Measurements from ENCODE around the gene COL21A1. TPM values are rescaled to one million over a fixed set of nuclear protein-coding genes. Genes with fewer than 3 reads are reported as not detected.
"Not testable (repeated sequence)": the region's sequence is repeated elsewhere in the genome, so short reads cannot be mapped to it uniquely, and the experiment has no call there.

COL21A1 gene
- total RNA-seq, 2 experiments from 2014 or later: not detected

GRCh38 chr6:56263596-56264315 lies 16.4 kb upstream of the COL21A1 start:
- H3K27me3 Mint-ChIP-seq: no peaks in the 10 kb centered on the region
- H3K36me3 Mint-ChIP-seq (ENCODE audit: low read depth): no peaks in the 10 kb centered on the region
- H3K27ac Mint-ChIP-seq: no peak overlapping the region
- H3K9me3 Mint-ChIP-seq: no peaks in the 10 kb centered on the region
- ChIA-PET CTCF (no interaction called here), POLR2A (no interaction called here)
- H3K4me3 Mint-ChIP-seq: no peak overlapping the region
- no peak for DNase-seq
- no peaks in the 10 kb centered on the region for H3K4me1 Mint-ChIP-seq

- H3K9me3 Mint-ChIP-seq: not testable (repeated sequence)
These were observed 13.2 kb upstream of the COL21A1 start for GRCh38 chr6:56260593-56260992.

GRCh38 chr6:56259234-56260077 lies 12.1 kb upstream of the COL21A1 start:
- DNase-seq: no peak
- no peaks in the 10 kb centered on the region for H3K9me3 Mint-ChIP-seq
- H3K36me3 Mint-ChIP-seq (ENCODE audit: low read depth): no peaks in the 10 kb centered on the region

More at GRCh38 chr6:56260593-56260992, 13.2 kb upstream of the COL21A1 start:
- H3K36me3 Mint-ChIP-seq (ENCODE audit: low read depth); POLR2A ChIA-PET; H3K27ac Mint-ChIP-seq; H3K4me1 Mint-ChIP-seq; CTCF ChIA-PET; DNase-seq; H3K4me3 Mint-ChIP-seq; H3K27me3 Mint-ChIP-seq: not testable (repeated sequence)

GRCh38 chr6:56255349-56255748 lies 8.0 kb upstream of the COL21A1 start:
- Mint-ChIP-seq H3K9me3 (no peaks in the 10 kb centered on the region), H3K4me1 (no peaks in the 10 kb centered on the region), H3K36me3 (ENCODE audit: low read depth) (no peaks in the 10 kb centered on the region), H3K4me3 (no peak overlapping the region), H3K27ac (no peak overlapping the region), H3K27me3 (no peaks in the 10 kb centered on the region)
- ChIA-PET CTCF (no interaction called here), POLR2A (no interaction called here)
- no peak for DNase-seq

More at GRCh38 chr6:56259234-56260077, 12.1 kb upstream of the COL21A1 start:
- H3K27me3 Mint-ChIP-seq: no peaks in the 10 kb centered on the region
- ChIA-PET CTCF (no interaction called here), POLR2A (no interaction called here)
- no peak overlapping the region for H3K4me3 Mint-ChIP-seq
- no peaks in the 10 kb centered on the region for H3K4me1 Mint-ChIP-seq
- H3K27ac Mint-ChIP-seq: no peak overlapping the region

GRCh38 chr6:56250266-56250665 lies 2.9 kb upstream of the COL21A1 start:
- ChIA-PET CTCF (no interaction called here), POLR2A (no interaction called here)
- Mint-ChIP-seq H3K9me3 (no peaks in the 10 kb centered on the region), H3K27ac (no peak overlapping the region), H3K4me1 (no peaks in the 10 kb centered on the region), H3K27me3 (peaks cover 16% of the 10 kb centered on the region), H3K4me3 (no peak overlapping the region), H3K36me3 (ENCODE audit: low read depth) (no peaks in the 10 kb centered on the region)
- no peak for DNase-seq

- H3K4me3 Mint-ChIP-seq: no peak overlapping the region
- no peaks in the 10 kb centered on the region for H3K4me1 Mint-ChIP-seq
- DNase-seq: no peak
These were observed 308 bp upstream of the COL21A1 start for GRCh38 chr6:56247654-56248122.

GRCh38 chr6:56246541-56246880 lies 869 bp downstream of the COL21A1 start:
- ChIA-PET POLR2A (no interaction called here), CTCF (no interaction called here)
- H3K4me1 Mint-ChIP-seq: no peaks in the 10 kb centered on the region
- no peak overlapping the region for H3K4me3 Mint-ChIP-seq
- H3K36me3 Mint-ChIP-seq (ENCODE audit: low read depth): no peaks in the 10 kb centered on the region
- H3K27ac Mint-ChIP-seq: no peak overlapping the region
- no peaks in the 10 kb centered on the region for H3K9me3 Mint-ChIP-seq
- no peak for DNase-seq
- H3K27me3 Mint-ChIP-seq: peaks cover 16% of the 10 kb centered on the region

More at GRCh38 chr6:56247654-56248122, 308 bp upstream of the COL21A1 start:
- Mint-ChIP-seq H3K9me3 (no peaks in the 10 kb centered on the region), H3K27me3 (peaks cover 16% of the 10 kb centered on the region), H3K27ac (no peak overlapping the region), H3K36me3 (ENCODE audit: low read depth) (no peaks in the 10 kb centered on the region)
- ChIA-PET POLR2A (no interaction called here), CTCF (interaction anchor here (1.0 kb wide), 1 partner anchor 10 kb away, joined by 3 read pairs; no protein-coding TSS in a partner anchor)

- no peak for DNase-seq
- Mint-ChIP-seq H3K36me3 (ENCODE audit: low read depth) (no peaks in the 10 kb centered on the region), H3K9me3 (no peaks in the 10 kb centered on the region), H3K27me3 (peaks cover 16% of the 10 kb centered on the region), H3K4me3 (no peak overlapping the region), H3K27ac (no peak overlapping the region), H3K4me1 (no peaks in the 10 kb centered on the region)
- ChIA-PET POLR2A (no interaction called here), CTCF (no interaction called here)
These were observed 1.5 kb downstream of the COL21A1 start for GRCh38 chr6:56245903-56246351.

- no peak overlapping the region for H3K4me3 Mint-ChIP-seq
- POLR2A ChIA-PET: no interaction called here
- CTCF ChIA-PET: no interaction called here
- H3K27ac Mint-ChIP-seq: no peak overlapping the region
- no peaks in the 10 kb centered on the region for H3K9me3 Mint-ChIP-seq
- H3K27me3 Mint-ChIP-seq: peaks cover 16% of the 10 kb centered on the region
- no peaks in the 10 kb centered on the region for H3K4me1 Mint-ChIP-seq
- DNase-seq: no peak
- no peaks in the 10 kb centered on the region for H3K36me3 Mint-ChIP-seq (ENCODE audit: low read depth)
These were observed 2.7 kb downstream of the COL21A1 start for GRCh38 chr6:56244528-56245253.

- ChIA-PET POLR2A (no interaction called here), CTCF (no interaction called here)
- no peaks in the 10 kb centered on the region for H3K9me3 Mint-ChIP-seq
- H3K4me3 Mint-ChIP-seq: no peak overlapping the region
- no peaks in the 10 kb centered on the region for H3K4me1 Mint-ChIP-seq
- no peak for DNase-seq
- H3K36me3 Mint-ChIP-seq (ENCODE audit: low read depth): no peaks in the 10 kb centered on the region
- H3K27me3 Mint-ChIP-seq: peaks cover 15% of the 10 kb centered on the region
- no peak overlapping the region for H3K27ac Mint-ChIP-seq
These were observed 3.3 kb downstream of the COL21A1 start for GRCh38 chr6:56244089-56244488.

- no peak overlapping the region for H3K4me3 Mint-ChIP-seq
- no peaks in the 10 kb centered on the region for H3K36me3 Mint-ChIP-seq (ENCODE audit: low read depth)
- H3K9me3 Mint-ChIP-seq: no peaks in the 10 kb centered on the region
- H3K4me1 Mint-ChIP-seq: no peaks in the 10 kb centered on the region
- ChIA-PET CTCF (no interaction called here), POLR2A (no interaction called here)
- no peak for DNase-seq
- H3K27me3 Mint-ChIP-seq: peaks cover 12% of the 10 kb centered on the region
- no peak overlapping the region for H3K27ac Mint-ChIP-seq
These were observed 3.8 kb downstream of the COL21A1 start for GRCh38 chr6:56243518-56244070.

GRCh38 chr6:56242346-56242745 lies 5.0 kb downstream of the COL21A1 start:
- Mint-ChIP-seq H3K36me3 (ENCODE audit: low read depth) (no peaks in the 10 kb centered on the region), H3K9me3 (no peaks in the 10 kb centered on the region), H3K27me3 (peaks cover 6% of the 10 kb centered on the region), H3K4me3 (no peak overlapping the region), H3K4me1 (no peaks in the 10 kb centered on the region), H3K27ac (no peak overlapping the region)
- CTCF ChIA-PET: no interaction called here
- DNase-seq: no peak
- POLR2A ChIA-PET: no interaction called here

Measured in activated CD4-positive, alpha-beta T cell treated with anti-CD3 and anti-CD28 coated beads, Interleukin-2, amount 10 ng/mL, durations not matched to agents 7 days and 5 days (primary cell).